AG09309 (cell line): ENCODE measurements around the gene FCSK.
"Not testable (repeated sequence)": the region's sequence is repeated elsewhere in the genome, so short reads cannot be mapped to it uniquely, and the experiment has no call there.

Experiments
- DNase-seq: peaks from one replicate; pipeline ENCODE4 v3.0.0-alpha.2; 2010; ENCODE audit warnings: low read depth
- H3K4me3 ChIP-seq: 2 replicates; pipeline ENCODE4 v1.5.1; 2011; ENCODE audit warnings: mild to moderate bottlenecking, low read depth, low read length, moderate library complexity; ENCODE audit not compliant: control insufficient read depth
- CTCF ChIP-seq: IDR thresholded peaks from 2 replicates; pipeline ENCODE4 v1.5.1; 2011; ENCODE audit warnings: mild to moderate bottlenecking, low read depth, low read length, inconsistent platforms; ENCODE audit not compliant: insufficient read depth, control insufficient read depth; ENCODE audit errors: missing control alignments

FCSK gene

GRCh38 chr16:70511833-70512232 is 57.4 kb downstream of the FCSK start:
- no peak overlapping the region for H3K4me3 ChIP-seq
- DNase-seq: no peak
- no peak for TF ChIP-seq CTCF

GRCh38 chr16:70512456-70512855 is 58.1 kb downstream of the FCSK start:
- H3K4me3 ChIP-seq: no peak overlapping the region
- TF ChIP-seq CTCF: no peak
- peak; percentile 27 for DNase-seq

- DNase-seq: peak; percentile 60
- H3K4me3 ChIP-seq: no peak overlapping the region
- TF ChIP-seq CTCF: no peak
Observed at GRCh38 chr16:70520612-70521297, 66.4 kb downstream of the FCSK start.

GRCh38 chr16:70522216-70523075 is 68.1 kb downstream of the FCSK start:
- no peak for DNase-seq
- no peak for TF ChIP-seq CTCF
- peak overlapping the region; percentile 68 for H3K4me3 ChIP-seq

- peak within 1 kb of the TSS; percentile 68 for H3K4me3 ChIP-seq
- no peak for TF ChIP-seq CTCF
- peak; percentile 32 for DNase-seq
Observed at GRCh38 chr16:70523076-70523742, 68.8 kb downstream of the FCSK start, which contains the start of gene COG4. Gene COG4 (minus strand): TSS chr16:70523554. CDS start chr16:70523543, 11 bp downstream.

GRCh38 chr16:70523743-70524398 is 69.5 kb downstream of the FCSK start, which contains the start of gene SF3B3:
Gene SF3B3 (plus strand): TSS chr16:70523816. CDS start chr16:70526657, 2,841 bp downstream.
- DNase-seq: no peak
- TF ChIP-seq CTCF: no peak

GRCh38 chr16:70524399-70524825 is 70.0 kb downstream of the FCSK start:
- H3K4me3 ChIP-seq: peak overlapping the region; percentile 68
- not testable (repeated sequence) for DNase-seq

More at GRCh38 chr16:70523743-70524398, 69.5 kb downstream of the FCSK start, which contains the start of gene SF3B3:
- peak within 1 kb of the TSS; percentile 68 for H3K4me3 ChIP-seq
